WTC11 (cell line): ENCODE measurements around the gene DHX9. TPM values are rescaled to one million over a fixed set of nuclear protein-coding genes. Genes with fewer than 3 reads are reported as not detected.

Source experiments
- ATAC-seq: fragments of 200-7000 bp; cut with Tn5 transposase; 2 replicates; pipeline ENCODE4 v1.10.0; 2021; ENCODE audit warnings: mild to moderate bottlenecking, moderate library complexity
- CTCF ChIA-PET: fragments of 300-600 bp; sonication (Branson Sonifier 250); formaldehyde crosslinking; loops from one replicate; lab custom pipeline; 2021; ENCODE audit warnings: antibody characterized with exemption; lab: Charles Lee
- POLR2A ChIA-PET: fragments of 350-600 bp; sonication (Branson Sonifier 250); formaldehyde crosslinking; loops from one replicate; lab custom pipeline; 2021; ENCODE audit warnings: antibody characterized with exemption; lab: Charles Lee
- DNase-seq: peaks from one replicate; pipeline ENCODE4 v3.0.0; 2021; ENCODE audit warnings: low spot score
- H3K27ac Mint-ChIP-seq: 2 replicates; pipeline ENCODE4 v1.8.0; 2021; ENCODE audit warnings: mixed read lengths
- H3K27me3 Mint-ChIP-seq: 2 replicates; pipeline ENCODE4 v1.8.0; 2021; ENCODE audit warnings: low read depth, mild to moderate bottlenecking, moderate library complexity, mixed read lengths
- H3K36me3 Mint-ChIP-seq: 2 replicates; pipeline ENCODE4 v1.8.0; 2021; ENCODE audit warnings: mixed read lengths
- H3K4me1 Mint-ChIP-seq: 2 replicates; pipeline ENCODE4 v1.8.0; 2022; ENCODE audit warnings: mixed read lengths
- H3K4me3 Mint-ChIP-seq: 2 replicates; pipeline ENCODE4 v1.8.0; 2021; ENCODE audit warnings: mild to moderate bottlenecking, moderate library complexity, mixed read lengths
- H3K9me3 Mint-ChIP-seq: 2 replicates; pipeline ENCODE4 v1.8.0; 2021; ENCODE audit warnings: mixed read lengths
- EMX1 ChIP-seq: fragments of 250-450 bp; sonication (Bioruptor Pico); IDR thresholded peaks from 2 replicates; pipeline ENCODE4 v1.8.0; 2021; ENCODE audit warnings: mild to moderate bottlenecking
- ESRRA ChIP-seq: sonication (generic); formaldehyde crosslinking; IDR thresholded peaks from 2 replicates; pipeline ENCODE4 v1.8.1; 2022; ENCODE audit warnings: mild to moderate bottlenecking, missing genetic modification reagents, borderline replicate concordance
- FOXP1 ChIP-seq: sonication (generic); formaldehyde crosslinking; IDR thresholded peaks from 2 replicates; pipeline ENCODE4 v1.8.0; 2022; ENCODE audit warnings: missing genetic modification reagents, mild to moderate bottlenecking, moderate library complexity, borderline replicate concordance
- NR2C2 ChIP-seq: sonication (generic); formaldehyde crosslinking; IDR thresholded peaks from 2 replicates; pipeline ENCODE4 v1.8.0; 2022; ENCODE audit warnings: mild to moderate bottlenecking, missing genetic modification reagents
- OVOL2 ChIP-seq: fragments of 250-450 bp; sonication (Bioruptor Pico); IDR thresholded peaks from 2 replicates; pipeline ENCODE4 v1.9.0; 2021; ENCODE audit warnings: mild to moderate bottlenecking, borderline replicate concordance
- PREB ChIP-seq: sonication (generic); formaldehyde crosslinking; IDR thresholded peaks from 2 replicates; pipeline ENCODE4 v1.8.1; 2022; ENCODE audit warnings: mild to moderate bottlenecking, missing genetic modification reagents, moderate library complexity, borderline replicate concordance
- PRRX2 ChIP-seq: fragments of 250-450 bp; sonication (Bioruptor Pico); IDR thresholded peaks from 2 replicates; pipeline ENCODE4 v1.8.0; 2021; ENCODE audit warnings: mild to moderate bottlenecking
- RORB ChIP-seq: fragments of 250-450 bp; sonication (Bioruptor Pico); IDR thresholded peaks from 2 replicates; pipeline ENCODE4 v1.9.0; 2021; ENCODE audit warnings: mild to moderate bottlenecking
- SMAD3 ChIP-seq: sonication (generic); formaldehyde crosslinking; IDR thresholded peaks from 2 replicates; pipeline ENCODE4 v1.8.0; 2022; ENCODE audit warnings: missing genetic modification reagents, mild to moderate bottlenecking, borderline replicate concordance
- SP1 ChIP-seq: sonication (generic); formaldehyde crosslinking; conservative IDR thresholded peaks from 2 replicates; pipeline ENCODE4 v1.8.1; 2022; ENCODE audit warnings: missing genetic modification reagents
- ZBTB21 ChIP-seq: sonication (generic); formaldehyde crosslinking; IDR thresholded peaks from 2 replicates; pipeline ENCODE4 v1.8.1; 2023; ENCODE audit warnings: mild to moderate bottlenecking, missing genetic modification reagents, borderline replicate concordance
- ZNF263 ChIP-seq: sonication (generic); formaldehyde crosslinking; IDR thresholded peaks from 2 replicates; pipeline ENCODE4 v1.8.1; 2022; ENCODE audit warnings: low read depth, mild to moderate bottlenecking, moderate library complexity, missing genetic modification reagents
- ZNF281 ChIP-seq: sonication (generic); formaldehyde crosslinking; IDR thresholded peaks from 2 replicates; pipeline ENCODE4 v1.8.0; 2023; ENCODE audit warnings: mild to moderate bottlenecking, missing genetic modification reagents
- ZNF396 ChIP-seq: fragments of 250-450 bp; sonication (Bioruptor Pico); IDR thresholded peaks from 2 replicates; pipeline ENCODE4 v1.8.0; 2021; ENCODE audit warnings: mild to moderate bottlenecking, moderate library complexity, borderline replicate concordance
- ZNF416 ChIP-seq: fragments of 250-450 bp; sonication (Bioruptor Pico); IDR thresholded peaks from 2 replicates; pipeline ENCODE4 v1.9.0; 2021; ENCODE audit warnings: mild to moderate bottlenecking, inconsistent platforms
- total RNA-seq: library from RNA; stranded (reverse); gene quantifications from 3 replicates; pipeline ENCODE4 v1.2.3, GENCODE V29; 2021
- TF ChIP-seq, protein P1 (sequence below): sonication (generic); formaldehyde crosslinking; IDR thresholded peaks from 2 replicates; pipeline ENCODE4 v1.8.1; 2023; ENCODE audit warnings: mild to moderate bottlenecking, missing genetic modification reagents
- TF ChIP-seq, protein P2 (sequence below): sonication (generic); formaldehyde crosslinking; IDR thresholded peaks from 2 replicates; pipeline ENCODE4 v1.8.0; 2023; ENCODE audit warnings: missing genetic modification reagents
- TF ChIP-seq, protein P3 (sequence below): sonication (generic); formaldehyde crosslinking; IDR thresholded peaks from 2 replicates; pipeline ENCODE4 v1.8.0; 2022; ENCODE audit warnings: mild to moderate bottlenecking, missing genetic modification reagents

DHX9 gene
- total RNA-seq, 1 experiment from 2014 or later: 280 TPM

- Mint-ChIP-seq H3K27me3 (peaks cover 34% of the 10 kb centered on the region), H3K27ac (no peak overlapping the region), H3K4me1 (peaks cover 11% of the 10 kb centered on the region), H3K36me3 (no peaks in the 10 kb centered on the region), H3K9me3 (no peaks in the 10 kb centered on the region), H3K4me3 (no peak overlapping the region)
- no peak for DNase-seq
- ChIA-PET POLR2A (no interaction called here), CTCF (no interaction called here)
- ATAC-seq: no peak
- no peak for TF ChIP-seq ZNF263 (CRISPR knock-in tag)
- TF ChIP-seq, protein P1, sequence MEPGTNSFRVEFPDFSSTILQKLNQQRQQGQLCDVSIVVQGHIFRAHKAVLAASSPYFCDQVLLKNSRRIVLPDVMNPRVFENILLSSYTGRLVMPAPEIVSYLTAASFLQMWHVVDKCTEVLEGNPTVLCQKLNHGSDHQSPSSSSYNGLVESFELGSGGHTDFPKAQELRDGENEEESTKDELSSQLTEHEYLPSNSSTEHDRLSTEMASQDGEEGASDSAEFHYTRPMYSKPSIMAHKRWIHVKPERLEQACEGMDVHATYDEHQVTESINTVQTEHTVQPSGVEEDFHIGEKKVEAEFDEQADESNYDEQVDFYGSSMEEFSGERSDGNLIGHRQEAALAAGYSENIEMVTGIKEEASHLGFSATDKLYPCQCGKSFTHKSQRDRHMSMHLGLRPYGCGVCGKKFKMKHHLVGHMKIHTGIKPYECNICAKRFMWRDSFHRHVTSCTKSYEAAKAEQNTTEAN (CRISPR knock-in tag): no peak
- no peak for TF ChIP-seq OVOL2 (CRISPR knock-in tag)
- TF ChIP-seq, protein P2, sequence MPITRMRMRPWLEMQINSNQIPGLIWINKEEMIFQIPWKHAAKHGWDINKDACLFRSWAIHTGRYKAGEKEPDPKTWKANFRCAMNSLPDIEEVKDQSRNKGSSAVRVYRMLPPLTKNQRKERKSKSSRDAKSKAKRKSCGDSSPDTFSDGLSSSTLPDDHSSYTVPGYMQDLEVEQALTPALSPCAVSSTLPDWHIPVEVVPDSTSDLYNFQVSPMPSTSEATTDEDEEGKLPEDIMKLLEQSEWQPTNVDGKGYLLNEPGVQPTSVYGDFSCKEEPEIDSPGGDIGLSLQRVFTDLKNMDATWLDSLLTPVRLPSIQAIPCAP (CRISPR knock-in tag): no peak
- TF ChIP-seq, protein P3, sequence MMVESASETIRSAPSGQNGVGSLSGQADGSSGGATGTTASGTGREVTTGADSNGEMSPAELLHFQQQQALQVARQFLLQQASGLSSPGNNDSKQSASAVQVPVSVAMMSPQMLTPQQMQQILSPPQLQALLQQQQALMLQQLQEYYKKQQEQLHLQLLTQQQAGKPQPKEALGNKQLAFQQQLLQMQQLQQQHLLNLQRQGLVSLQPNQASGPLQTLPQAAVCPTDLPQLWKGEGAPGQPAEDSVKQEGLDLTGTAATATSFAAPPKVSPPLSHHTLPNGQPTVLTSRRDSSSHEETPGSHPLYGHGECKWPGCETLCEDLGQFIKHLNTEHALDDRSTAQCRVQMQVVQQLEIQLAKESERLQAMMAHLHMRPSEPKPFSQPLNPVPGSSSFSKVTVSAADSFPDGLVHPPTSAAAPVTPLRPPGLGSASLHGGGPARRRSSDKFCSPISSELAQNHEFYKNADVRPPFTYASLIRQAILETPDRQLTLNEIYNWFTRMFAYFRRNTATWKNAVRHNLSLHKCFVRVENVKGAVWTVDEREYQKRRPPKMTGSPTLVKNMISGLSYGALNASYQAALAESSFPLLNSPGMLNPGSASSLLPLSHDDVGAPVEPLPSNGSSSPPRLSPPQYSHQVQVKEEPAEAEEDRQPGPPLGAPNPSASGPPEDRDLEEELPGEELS: no peak
- TF ChIP-seq NR2C2 (CRISPR knock-in tag): no peak
- TF ChIP-seq PREB: no peak
- no peak for TF ChIP-seq RORB (CRISPR knock-in tag)
- TF ChIP-seq SMAD3 (CRISPR knock-in tag): no peak
- TF ChIP-seq ZNF396 (CRISPR knock-in tag): no peak
- TF ChIP-seq ESRRA (CRISPR knock-in tag): no peak
- no peak for TF ChIP-seq FOXP1 (CRISPR knock-in tag)
- TF ChIP-seq SP1 (CRISPR knock-in tag): no peak
- TF ChIP-seq ZBTB21 (CRISPR knock-in tag): no peak
- TF ChIP-seq PRRX2 (CRISPR knock-in tag): no peak
- TF ChIP-seq ZNF281 (CRISPR knock-in tag): no peak
- no peak for TF ChIP-seq ZNF416 (CRISPR knock-in tag)
- TF ChIP-seq EMX1 (CRISPR knock-in tag): no peak
Observed at GRCh38 chr1:182794676-182795201, 44.4 kb upstream of the DHX9 start.
